GM06990 (cell line): ENCODE data around the gene ADCY5.

Source experiments
- DNase-seq: peaks from one replicate; pipeline ENCODE4 v3.0.0-alpha.2; 2011; ENCODE audit not compliant: insufficient read length; ENCODE audit errors: extremely low read depth
- H3K27me3 ChIP-seq: replicated peaks from 2 replicates; pipeline ENCODE4 v1.6.0; 2011; ENCODE audit warnings: low read length; ENCODE audit not compliant: control insufficient read depth, insufficient read depth
- H3K36me3 ChIP-seq: 2 replicates; pipeline ENCODE4 v1.5.1; 2011; ENCODE audit warnings: low read length; ENCODE audit not compliant: control insufficient read depth, insufficient read depth
- H3K4me3 ChIP-seq: replicated peaks from 2 replicates; pipeline ENCODE4 v1.5.1; 2011; ENCODE audit warnings: low read depth, mild to moderate bottlenecking, control low read depth, low read length
- TF ChIP-seq, protein P1 (sequence below): IDR thresholded peaks from 2 replicates; pipeline ENCODE4 v1.5.1; 2011; ENCODE audit warnings: low read length, control low read depth, mild to moderate bottlenecking, inconsistent platforms; ENCODE audit not compliant: insufficient read depth, poor library complexity, severe bottlenecking

ADCY5 gene

DNA sequence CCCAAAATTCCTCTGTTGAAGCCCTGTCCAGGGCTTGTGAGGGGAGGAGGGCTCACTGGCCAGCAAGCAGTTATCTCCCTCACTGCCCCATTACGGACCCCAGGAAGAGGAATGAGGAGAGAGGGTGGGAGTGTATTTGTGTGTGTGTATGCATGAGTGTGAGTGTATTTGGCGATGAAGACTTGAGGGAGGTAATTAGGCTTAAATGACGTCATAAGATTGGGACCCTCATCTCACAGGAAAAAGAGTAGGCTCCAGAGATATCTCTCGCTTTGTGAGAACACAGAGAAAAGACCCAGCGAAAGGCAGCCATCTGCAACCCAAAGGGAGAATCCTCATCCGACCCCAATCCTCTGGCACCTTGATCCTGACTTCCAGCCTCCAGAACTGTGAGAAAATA, 32.2 kb downstream of the ADCY5 start:
- Histone ChIP-seq H3K27me3 (no peaks in the 10 kb centered on the region; the same call in none of the 2 replicates), H3K4me3 (no peak overlapping the region), H3K36me3 (no peaks in the 10 kb centered on the region)
- no peak for DNase-seq
- TF ChIP-seq, protein P1, sequence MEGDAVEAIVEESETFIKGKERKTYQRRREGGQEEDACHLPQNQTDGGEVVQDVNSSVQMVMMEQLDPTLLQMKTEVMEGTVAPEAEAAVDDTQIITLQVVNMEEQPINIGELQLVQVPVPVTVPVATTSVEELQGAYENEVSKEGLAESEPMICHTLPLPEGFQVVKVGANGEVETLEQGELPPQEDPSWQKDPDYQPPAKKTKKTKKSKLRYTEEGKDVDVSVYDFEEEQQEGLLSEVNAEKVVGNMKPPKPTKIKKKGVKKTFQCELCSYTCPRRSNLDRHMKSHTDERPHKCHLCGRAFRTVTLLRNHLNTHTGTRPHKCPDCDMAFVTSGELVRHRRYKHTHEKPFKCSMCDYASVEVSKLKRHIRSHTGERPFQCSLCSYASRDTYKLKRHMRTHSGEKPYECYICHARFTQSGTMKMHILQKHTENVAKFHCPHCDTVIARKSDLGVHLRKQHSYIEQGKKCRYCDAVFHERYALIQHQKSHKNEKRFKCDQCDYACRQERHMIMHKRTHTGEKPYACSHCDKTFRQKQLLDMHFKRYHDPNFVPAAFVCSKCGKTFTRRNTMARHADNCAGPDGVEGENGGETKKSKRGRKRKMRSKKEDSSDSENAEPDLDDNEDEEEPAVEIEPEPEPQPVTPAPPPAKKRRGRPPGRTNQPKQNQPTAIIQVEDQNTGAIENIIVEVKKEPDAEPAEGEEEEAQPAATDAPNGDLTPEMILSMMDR, result no peak

DNA sequence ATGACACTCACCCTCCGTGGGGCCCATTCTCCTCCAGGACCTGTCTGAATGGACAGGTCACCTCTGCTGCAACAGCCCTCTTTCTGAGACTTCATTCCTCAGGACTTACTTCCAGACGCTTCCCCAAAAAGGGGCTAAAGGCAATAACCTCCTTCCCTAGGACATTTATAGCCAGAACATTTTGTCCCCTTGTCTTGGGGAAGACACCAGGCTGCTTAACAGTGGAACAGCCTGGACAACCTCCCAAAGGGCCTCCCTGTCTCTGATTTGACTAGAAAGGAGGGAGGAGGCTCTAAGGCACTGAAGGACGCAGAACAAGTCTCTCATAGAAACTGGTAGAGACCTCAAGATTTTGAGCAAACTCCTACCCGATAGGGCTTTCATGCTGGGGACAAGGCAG, 32.7 kb downstream of the ADCY5 start:
- H3K4me3 ChIP-seq, result no peak overlapping the region
- H3K27me3 ChIP-seq, result no peaks in the 10 kb centered on the region; the same call in none of the 2 replicates
- TF ChIP-seq, protein P1, result no peak
- no peak for DNase-seq
- H3K36me3 ChIP-seq, result no peaks in the 10 kb centered on the region

DNA sequence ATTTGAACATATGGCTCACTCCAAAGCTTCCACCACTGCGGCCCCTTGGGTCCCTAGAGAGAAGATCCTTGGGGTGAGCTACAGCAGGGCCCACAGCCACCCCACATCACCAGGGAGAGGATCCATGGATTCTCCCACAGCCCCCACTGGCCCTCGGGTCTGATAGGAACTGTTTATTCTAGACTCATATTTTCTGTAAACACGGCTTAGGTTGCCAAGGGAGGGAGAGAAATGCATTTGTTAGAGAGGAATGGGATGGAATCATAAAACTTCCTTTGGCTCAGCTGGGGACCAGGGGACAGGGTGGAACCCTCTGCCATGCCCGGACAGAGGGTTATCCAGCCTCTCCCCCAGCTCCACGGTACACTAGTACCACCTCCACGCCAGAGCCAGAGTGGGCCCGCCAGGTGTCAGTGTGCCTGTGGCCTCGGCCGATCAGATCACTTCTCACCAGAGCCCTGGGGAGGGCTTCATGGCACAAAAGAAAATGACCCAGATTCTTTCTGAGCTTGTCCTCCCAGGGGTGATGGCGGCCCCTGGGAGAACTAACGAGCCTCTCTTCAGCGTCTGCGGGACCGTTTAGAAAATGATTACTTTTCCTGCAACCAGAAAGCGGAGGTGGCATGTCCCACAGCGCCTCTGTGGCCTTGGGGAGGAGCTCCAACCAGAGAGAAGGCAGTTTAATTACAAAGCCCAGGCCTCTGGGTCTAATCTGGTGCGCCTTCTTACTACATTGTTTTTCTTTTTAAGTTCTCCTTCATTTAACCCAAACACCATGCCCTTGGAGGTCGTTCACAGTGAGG, 33.7 kb downstream of the ADCY5 start:
- no peaks in the 10 kb centered on the region for H3K36me3 ChIP-seq
- TF ChIP-seq, protein P1, result no peak
- no peak for DNase-seq
- H3K27me3 ChIP-seq, result no peaks in the 10 kb centered on the region; the same call in none of the 2 replicates
- H3K4me3 ChIP-seq, result no peak overlapping the region

DNA sequence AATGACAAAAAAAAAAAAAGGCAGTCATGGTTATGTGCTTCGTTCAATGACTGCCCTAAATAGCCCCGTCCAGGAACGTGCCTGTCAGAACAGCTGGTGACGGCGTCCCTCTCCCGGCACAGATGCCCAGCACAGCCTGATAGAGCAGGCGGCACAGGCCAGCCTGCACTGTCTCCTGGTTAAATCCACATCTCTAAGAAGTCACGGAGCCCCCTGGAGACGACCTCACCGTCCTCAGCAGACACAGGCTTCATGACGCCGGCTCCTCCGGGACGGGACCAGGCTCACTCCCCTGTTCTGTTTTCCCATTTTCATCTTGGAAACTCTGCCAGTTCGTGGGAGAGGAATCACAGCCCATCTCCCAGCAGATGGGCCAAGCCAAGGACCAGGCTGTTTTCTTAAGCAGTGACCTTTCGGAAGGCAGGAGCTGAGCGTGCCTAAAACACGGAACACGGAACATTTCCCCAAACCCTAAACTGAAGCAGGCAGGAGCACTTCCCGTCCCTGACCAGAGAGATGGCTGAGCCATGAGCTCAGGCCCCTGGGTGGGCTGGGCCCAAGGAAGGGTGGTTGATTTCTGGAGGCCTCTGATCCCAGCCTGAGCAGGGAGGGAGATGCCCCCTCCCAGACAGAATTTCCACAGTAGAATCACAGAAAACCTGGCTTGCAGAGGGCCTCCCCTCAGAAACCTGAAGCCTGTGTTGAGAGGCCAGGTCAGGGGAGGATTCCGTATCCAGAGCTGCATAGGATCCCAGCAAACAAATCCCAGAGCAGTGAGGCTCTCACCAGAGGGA, 35.9 kb downstream of the ADCY5 start:
- H3K27me3 ChIP-seq, result no peaks in the 10 kb centered on the region; the same call in none of the 2 replicates
- no peak overlapping the region for H3K4me3 ChIP-seq
- DNase-seq, result no peak
- TF ChIP-seq, protein P1, result no peak
- H3K36me3 ChIP-seq, result no peaks in the 10 kb centered on the region

DNA sequence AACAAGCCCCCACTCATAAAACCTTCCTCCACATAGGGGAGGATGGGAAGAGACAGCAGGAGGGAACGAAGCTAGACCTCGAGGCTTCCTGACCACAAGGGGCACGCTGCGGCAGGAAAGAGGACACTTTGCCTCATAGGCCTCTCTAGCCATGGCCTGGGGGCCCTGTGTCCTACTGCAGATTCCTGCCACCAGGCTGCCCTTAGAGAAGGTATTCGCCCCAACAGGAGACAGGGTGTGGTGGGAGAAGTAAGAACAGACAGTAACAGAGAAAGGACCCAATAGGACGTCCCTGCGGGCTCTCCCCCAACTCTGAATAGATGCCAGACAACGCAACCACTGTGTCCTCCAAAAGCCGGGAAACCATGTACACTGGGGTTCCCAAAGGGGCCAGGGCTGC, 36.8 kb downstream of the ADCY5 start:
- DNase-seq, result no peak
- TF ChIP-seq, protein P1, result no peak
- H3K27me3 ChIP-seq, result no peaks in the 10 kb centered on the region; the same call in none of the 2 replicates
- H3K4me3 ChIP-seq, result no peak overlapping the region
- no peaks in the 10 kb centered on the region for H3K36me3 ChIP-seq
